GM18499 (cell line): ENCODE results near the gene SGK1.
A peak's percentile ranks its signal among the peaks of the same experiment; 100 is the strongest.
"Not testable (repeated sequence)": the region's sequence is repeated elsewhere in the genome, so short reads cannot be mapped to it uniquely, and the experiment has no call there.

Experiments used
- ATAC-seq: cut with Tn5 transposase; IDR thresholded peaks from one replicate; pipeline ENCODE4 v1.9.1; 2021; ENCODE audit warnings: moderate number of reproducible peaks; ENCODE audit not compliant: insufficient read depth, unreplicated experiment

SGK1 gene

GRCh38 chr6:134308800-134309199, 9.1 kb downstream of the SGK1 start:
- no peak for ATAC-seq

- no peak for ATAC-seq
Measured at GRCh38 chr6:134307870-134308269, 10.0 kb downstream of the SGK1 start.

GRCh38 chr6:134307075-134307474, 10.8 kb downstream of the SGK1 start:
- no peak for ATAC-seq

DNA sequence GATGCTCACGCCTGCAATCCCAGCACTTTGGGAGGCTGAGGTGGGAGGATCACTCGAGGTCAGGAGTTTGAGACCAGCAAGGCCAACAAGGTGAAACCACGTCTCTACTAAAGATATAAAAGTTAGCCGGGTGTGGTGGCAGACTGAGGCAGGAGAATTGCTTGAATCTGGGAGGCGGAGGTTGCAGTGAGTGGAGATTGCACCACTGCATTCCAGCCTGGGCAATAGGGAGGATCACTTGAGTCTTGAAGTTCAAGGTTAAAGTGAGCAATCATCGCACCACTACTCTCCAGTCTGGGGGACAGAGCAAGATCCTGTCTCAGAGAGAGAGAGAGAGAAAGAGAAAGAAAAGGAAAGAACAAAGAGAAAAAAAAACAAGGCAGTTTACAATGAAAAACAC, 13.5 kb downstream of the SGK1 start:
- ATAC-seq = not testable (repeated sequence)

DNA sequence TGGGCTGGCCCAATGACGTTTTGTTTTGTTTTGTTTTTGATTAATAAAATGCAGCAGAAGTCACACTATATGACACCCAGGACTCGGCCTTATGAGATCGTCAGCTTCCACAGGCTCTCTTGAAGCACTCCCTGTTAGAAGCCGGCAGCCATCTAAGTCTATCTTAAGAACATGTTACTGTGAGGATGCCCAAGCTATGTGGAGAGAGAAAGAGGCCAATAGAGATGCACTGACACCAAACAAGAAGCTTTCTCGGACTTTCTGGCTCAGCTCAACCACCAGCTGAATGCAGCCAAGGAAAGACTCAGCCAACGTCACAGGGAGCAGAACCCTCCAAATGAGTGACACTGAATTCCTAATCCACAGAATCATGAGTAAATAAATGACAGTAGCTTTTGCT, 14.0 kb downstream of the SGK1 start:
- no peak for ATAC-seq

DNA sequence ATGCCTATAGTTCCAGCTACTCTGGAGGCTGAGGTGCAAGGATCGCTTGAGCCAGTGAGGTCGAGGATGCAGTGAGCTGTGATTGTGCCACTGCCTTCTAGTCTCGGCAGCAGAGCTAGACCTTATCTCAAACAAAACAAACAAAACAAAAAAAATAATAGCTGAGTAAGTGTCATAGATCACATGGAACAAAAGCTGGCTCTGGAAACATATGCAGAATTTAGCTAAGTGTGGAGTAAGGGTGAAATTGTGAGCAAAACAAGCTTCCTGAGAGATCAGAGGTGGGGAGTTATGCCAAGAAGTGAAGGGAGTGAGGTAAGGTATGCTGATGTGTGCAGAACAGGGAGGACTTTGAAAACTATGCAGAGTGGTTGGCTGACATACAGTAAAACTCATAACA, 18.7 kb downstream of the SGK1 start:
- ATAC-seq = no peak

DNA sequence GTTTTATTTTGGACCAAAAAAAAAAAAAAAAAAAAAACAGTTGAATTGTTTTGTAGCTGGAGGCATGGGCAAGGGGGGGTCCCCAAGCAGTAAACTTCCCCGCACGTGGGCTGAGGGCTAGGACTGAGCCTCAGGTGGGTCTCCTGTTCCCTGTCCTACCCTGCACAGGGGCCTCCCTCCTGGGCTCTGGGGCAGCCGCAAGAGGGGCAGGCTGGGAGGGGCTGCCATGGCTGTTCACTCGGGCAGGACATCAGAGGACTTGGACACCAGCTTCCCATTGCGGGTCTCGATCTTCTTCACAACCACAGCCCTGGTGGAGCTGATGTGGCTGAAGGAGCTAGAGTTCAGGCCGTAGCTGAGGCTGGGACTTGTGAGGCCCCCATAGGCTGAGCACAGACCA, 21.1 kb downstream of the SGK1 start:
- ATAC-seq = no peak

DNA sequence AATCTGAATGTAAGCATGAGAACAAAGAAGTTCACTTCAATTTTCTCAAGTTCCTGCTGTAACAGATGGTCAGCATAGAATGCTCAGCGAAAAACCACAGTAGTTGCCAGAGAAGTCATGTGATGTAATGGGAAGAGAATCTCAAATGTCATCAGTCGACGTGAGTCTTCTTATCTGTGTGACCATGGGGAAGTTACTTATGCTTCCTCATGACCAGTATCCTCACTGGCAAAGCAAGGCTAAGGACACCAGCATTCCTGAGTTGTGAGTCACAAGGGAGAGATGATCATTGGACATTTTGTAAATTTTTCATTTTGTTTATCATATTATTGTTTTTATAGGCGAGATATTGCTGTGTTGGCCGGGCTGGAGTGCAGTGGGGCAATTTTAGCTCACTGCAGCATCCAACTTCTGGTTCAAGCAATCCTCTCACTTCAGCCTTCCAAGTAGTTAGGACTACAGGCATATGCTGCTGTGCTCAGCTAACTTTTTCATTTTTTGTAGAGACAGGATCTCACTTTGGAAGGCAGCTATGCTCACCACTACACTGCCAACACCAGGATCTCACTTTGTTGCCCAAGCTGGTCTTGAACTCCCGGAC, 21.9 kb downstream of the SGK1 start:
- no peak for ATAC-seq

GRCh38 chr6:134293659-134294161, 24.2 kb downstream of the SGK1 start:
- ATAC-seq = no peak

GRCh38 chr6:134291156-134291555, 26.8 kb downstream of the SGK1 start:
- no peak for ATAC-seq

- ATAC-seq = no peak
Measured at GRCh38 chr6:134289204-134289575, 28.7 kb downstream of the SGK1 start.

- peak; percentile 42 for ATAC-seq
Measured at GRCh38 chr6:134288538-134289203, 29.2 kb downstream of the SGK1 start.

DNA sequence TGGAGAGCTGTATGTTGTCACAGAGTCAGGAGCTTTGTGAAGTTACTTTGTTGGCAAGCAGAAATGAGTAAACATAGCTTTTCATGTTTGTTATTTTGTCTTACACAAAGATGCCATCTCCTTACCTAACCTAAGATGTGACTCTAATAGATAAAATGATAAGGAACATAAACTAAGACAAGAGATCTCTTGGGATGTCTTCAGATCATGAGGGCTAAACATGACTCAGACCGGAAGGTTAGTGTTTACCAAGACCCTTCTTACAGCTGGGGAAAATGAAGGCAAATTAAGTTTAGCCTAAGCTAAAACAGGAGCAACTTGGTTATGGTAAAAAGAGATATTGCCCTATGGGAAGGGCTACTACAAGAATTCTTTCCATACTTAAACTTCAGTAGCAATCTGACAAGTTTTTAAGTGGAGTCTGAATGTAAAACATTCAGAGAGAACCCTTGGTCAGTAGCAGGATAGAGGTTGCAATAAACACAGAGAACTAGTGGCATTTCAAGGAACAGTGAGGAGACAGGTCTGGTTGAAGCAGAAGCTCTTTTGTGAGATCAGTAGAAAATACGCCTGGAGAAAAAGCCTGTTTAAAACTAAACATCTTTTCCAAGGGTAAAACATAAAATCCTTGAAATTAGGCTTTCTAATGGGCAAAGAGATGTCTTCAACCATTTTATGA, 29.9 kb downstream of the SGK1 start:
- peak; percentile 33 for ATAC-seq

DNA sequence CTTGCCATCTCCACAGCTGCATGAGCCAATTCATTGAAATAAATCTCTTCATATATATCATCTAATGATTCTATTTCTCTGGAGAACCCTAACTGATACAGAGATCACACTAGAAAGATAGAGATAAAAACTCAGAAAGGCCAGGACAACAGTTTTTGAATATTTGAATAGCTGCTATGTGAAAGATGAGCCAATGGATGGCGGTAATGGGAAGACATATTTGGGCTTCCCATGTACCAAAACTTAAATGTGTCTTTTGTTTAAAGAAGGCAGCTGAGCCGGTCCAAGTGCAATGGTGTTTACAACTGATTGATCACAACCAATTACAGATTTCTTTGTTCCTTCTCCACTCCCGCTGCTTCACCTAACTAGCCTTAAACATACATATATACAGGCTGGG, 35.1 kb downstream of the SGK1 start:
- no peak for ATAC-seq

DNA sequence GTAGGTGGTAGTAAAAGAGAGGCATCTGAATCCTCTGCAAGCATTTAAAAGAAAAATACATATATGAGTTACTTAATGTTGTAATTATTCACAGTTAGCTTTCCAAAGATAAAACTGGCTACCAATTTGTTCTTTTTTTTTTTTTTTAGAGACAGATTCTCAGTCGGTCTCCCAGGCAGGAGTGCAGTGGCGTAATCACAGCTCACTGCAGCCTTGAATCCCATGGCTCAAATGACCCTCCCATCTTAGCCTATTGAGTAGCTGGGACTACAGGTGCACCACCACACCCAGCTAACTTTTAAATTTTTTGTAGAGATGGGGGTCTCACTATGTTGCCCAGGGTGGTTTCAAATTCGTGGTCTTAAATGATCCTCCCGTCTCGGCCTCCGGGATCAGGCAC, 36.5 kb downstream of the SGK1 start:
- ATAC-seq = no peak

- no peak for ATAC-seq
Measured at GRCh38 chr6:134278000-134278399, 39.9 kb downstream of the SGK1 start.

- not testable (repeated sequence) for ATAC-seq
Measured at GRCh38 chr6:134276891-134277377, 41.0 kb downstream of the SGK1 start.

DNA sequence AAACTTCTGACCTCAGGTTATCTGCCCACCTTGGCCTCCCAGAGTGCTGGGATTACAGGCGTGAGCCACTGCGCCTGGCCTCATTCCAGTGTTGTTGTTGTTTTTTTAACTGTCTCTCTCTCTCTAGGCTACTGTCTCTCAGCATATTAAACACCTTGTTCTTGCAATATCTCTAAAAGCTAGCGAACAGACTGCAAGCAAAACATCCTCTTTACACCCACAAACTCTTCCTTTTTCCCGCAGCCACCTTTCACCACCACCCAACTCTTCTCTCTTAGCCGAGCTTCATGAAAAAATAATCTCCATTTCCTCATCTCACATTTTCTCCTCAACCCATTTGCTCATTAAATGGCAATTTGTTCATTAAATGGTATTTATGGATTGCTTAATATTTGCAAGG, 45.5 kb downstream of the SGK1 start:
- ATAC-seq = no peak

DNA sequence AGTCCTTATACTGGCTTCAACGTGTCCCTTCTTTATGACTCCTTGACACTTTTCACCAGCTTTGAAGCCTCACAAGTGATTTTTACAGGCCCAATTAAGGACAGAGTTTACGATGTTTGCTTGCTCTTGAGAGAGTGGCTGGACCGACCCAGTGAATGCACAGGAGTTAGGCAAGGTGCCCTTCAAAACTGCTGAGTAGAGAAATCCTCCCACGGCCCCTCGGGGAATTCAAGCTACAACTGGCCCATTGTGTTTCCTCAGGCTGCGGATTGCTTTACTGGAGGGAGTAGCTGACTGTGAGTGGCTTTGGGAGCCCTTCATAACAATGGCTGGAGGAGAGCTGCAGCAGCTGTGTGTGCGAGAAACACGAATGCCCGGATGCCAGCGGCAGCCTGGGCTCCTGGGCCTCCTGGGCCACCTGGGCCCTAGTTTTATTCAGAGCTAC, 50.0 kb downstream of the SGK1 start:
- no peak for ATAC-seq

GRCh38 chr6:134266776-134267175, 51.1 kb downstream of the SGK1 start:
- no peak for ATAC-seq

DNA sequence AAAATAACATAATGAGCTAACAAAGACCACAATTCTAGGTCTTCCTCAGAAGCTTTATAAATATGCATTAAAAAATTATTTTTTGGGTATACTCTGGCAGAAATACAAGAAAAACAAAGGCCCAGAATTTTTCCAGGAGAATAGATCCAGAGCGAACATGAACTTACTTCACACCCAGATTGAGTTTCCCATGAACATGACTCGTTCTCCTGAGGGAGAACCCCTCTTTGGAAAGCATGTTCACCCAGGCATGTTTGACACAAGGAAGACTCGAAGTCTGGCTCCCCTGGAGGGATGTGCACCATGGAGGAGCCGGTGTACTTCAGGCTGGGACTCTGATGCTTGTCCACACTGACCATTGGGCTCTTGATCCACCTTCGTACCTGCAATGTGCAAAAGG, 56.1 kb downstream of the SGK1 start:
- no peak for ATAC-seq
